Measurements from ENCODE around the gene TPCN2.
A peak's percentile ranks its signal among the peaks of the same experiment; 100 is the strongest.

The TPCN2 gene

DNA sequence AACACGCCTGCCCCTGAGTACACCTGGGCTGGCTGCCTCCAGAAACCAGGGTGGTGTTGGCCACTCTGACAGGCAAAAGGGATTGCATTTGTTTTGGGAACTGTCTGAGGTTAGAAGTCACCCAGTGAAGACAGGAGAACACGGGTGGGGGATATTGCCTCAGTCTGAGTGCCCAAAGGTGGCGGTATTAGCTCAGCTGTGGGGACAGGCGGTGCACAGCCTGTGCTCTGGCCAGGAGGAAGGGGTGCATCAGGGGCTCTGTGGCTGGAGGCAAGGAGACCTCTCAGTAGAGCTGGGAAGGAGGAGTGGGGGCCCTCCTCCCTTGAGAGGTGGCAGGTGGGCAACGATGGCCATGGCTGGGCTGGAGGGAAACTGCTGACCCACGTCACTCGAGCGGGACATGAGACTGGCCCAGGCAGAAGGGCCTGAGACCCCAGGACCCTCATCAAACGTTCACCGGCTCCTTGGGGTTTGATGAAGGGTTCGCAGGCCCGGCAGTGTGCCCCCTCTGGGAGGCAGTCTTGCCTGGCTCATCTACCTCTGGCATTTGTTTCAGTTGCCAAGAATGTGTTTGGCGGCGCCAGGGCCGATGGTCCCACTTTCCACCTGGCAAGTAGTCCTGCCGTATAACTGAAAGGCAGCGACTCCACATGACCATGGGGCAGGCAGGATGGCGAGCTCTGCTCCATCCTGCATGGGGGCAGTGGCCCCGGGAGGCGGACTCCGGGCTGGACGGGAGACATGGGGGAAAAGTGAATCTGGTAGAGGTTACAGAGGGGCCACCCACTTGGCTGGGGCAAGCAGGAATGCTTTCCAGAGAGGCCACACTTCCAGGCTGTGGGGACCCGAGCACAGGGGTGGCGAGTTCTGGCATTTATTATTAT lies 54.2 kb downstream of the TPCN2 start:
- no peak for ATAC-seq (ENCODE audit: insufficient read depth, low read depth)
- Histone ChIP-seq H4K20me1 (ENCODE audit: insufficient read depth, low read length) (peaks cover 26% of the 10 kb centered on the region), H3K9ac (ENCODE audit: low read depth, low read length) (no peak overlapping the region), H3K9me3 (ENCODE audit: insufficient read depth, low read length, severe bottlenecking) (no peaks in the 10 kb centered on the region), H2AFZ (ENCODE audit: low read depth, low read length) (no peak overlapping the region), H3K4me2 (ENCODE audit: insufficient read depth, low read length) (no peak overlapping the region), H3K36me3 (ENCODE audit: insufficient read depth, low read length) (no peaks in the 10 kb centered on the region), H3K27ac (ENCODE audit: low read length) (no peak overlapping the region), H3K79me2 (ENCODE audit: insufficient read depth, low read length) (no peaks in the 10 kb centered on the region), H3K4me3 (ENCODE audit: low read depth in 1 of 2, low read length in 2 of 2) (no peak overlapping the region), H3K4me1 (ENCODE audit: insufficient read depth, low read length) (peaks cover 14% of the 10 kb centered on the region), H3K27me3 (ENCODE audit: insufficient read depth, low read length, poor library complexity) (no peaks in the 10 kb centered on the region)
- TF ChIP-seq, protein P1, sequence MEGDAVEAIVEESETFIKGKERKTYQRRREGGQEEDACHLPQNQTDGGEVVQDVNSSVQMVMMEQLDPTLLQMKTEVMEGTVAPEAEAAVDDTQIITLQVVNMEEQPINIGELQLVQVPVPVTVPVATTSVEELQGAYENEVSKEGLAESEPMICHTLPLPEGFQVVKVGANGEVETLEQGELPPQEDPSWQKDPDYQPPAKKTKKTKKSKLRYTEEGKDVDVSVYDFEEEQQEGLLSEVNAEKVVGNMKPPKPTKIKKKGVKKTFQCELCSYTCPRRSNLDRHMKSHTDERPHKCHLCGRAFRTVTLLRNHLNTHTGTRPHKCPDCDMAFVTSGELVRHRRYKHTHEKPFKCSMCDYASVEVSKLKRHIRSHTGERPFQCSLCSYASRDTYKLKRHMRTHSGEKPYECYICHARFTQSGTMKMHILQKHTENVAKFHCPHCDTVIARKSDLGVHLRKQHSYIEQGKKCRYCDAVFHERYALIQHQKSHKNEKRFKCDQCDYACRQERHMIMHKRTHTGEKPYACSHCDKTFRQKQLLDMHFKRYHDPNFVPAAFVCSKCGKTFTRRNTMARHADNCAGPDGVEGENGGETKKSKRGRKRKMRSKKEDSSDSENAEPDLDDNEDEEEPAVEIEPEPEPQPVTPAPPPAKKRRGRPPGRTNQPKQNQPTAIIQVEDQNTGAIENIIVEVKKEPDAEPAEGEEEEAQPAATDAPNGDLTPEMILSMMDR (IDR thresholded peaks at IDR 0.05; ENCODE audit: borderline replicate concordance, extremely low read depth, low read length, poor library complexity, severe bottlenecking): peak; percentile 5
- TF ChIP-seq EZH2 (IDR thresholded peaks at IDR 0.05; ENCODE audit: borderline replicate concordance, low read depth, low read length, severe bottlenecking): no peak
- DNase-seq: no peak

DNA sequence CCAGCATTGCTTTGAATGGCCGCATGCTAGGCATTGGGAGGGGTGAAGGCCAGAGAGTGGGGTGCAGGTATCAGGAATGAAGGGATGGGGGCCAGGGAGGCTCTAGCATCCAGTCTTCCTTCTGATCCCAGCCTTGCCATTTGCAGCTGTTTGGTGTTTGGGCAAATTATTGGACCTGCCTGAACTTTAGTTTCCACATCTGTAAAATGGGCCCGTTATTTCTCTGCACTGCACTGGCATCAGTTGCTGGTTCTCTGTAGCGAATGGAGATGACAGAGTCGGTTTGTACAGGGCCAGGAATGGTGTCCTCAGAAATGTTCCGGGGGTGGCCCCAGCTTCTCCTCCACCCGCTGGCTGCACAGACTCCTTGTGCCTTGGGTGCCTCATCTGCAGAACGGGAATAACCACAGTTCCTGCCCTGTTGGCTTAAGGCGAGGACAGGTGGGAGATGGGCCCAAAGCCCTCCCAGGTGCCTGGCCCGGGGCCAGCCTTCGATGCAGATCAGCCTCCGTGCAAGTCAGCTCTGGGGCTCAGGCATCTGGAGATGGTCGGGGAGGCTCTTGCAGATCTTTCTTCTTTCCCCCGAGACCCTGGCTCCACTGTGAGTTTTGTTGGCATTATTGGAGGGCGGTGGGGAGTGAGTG lies 55.6 kb downstream of the TPCN2 start:
- no peak overlapping the region for H3K27ac ChIP-seq (ENCODE audit: low read length)
- no peak overlapping the region for H3K4me2 ChIP-seq (ENCODE audit: insufficient read depth, low read length)
- peaks cover 26% of the 10 kb centered on the region for H4K20me1 ChIP-seq (ENCODE audit: insufficient read depth, low read length)
- H3K27me3 ChIP-seq (ENCODE audit: insufficient read depth, low read length, poor library complexity): no peaks in the 10 kb centered on the region
- H3K4me3 ChIP-seq (ENCODE audit: low read depth in 1 of 2, low read length in 2 of 2): no peak overlapping the region
- no peaks in the 10 kb centered on the region for H3K79me2 ChIP-seq (ENCODE audit: insufficient read depth, low read length)
- DNase-seq: no peak
- no peaks in the 10 kb centered on the region for H3K36me3 ChIP-seq (ENCODE audit: insufficient read depth, low read length)
- H2AFZ ChIP-seq (ENCODE audit: low read depth, low read length): no peak overlapping the region
- peaks cover 9% of the 10 kb centered on the region for H3K4me1 ChIP-seq (ENCODE audit: insufficient read depth, low read length)
- no peak overlapping the region for H3K9ac ChIP-seq (ENCODE audit: low read depth, low read length)
- TF ChIP-seq, protein P1 (IDR thresholded peaks at IDR 0.05; ENCODE audit: borderline replicate concordance, extremely low read depth, low read length, poor library complexity, severe bottlenecking): no peak
- no peak for TF ChIP-seq EZH2 (IDR thresholded peaks at IDR 0.05; ENCODE audit: borderline replicate concordance, low read depth, low read length, severe bottlenecking)
- no peaks in the 10 kb centered on the region for H3K9me3 ChIP-seq (ENCODE audit: insufficient read depth, low read length, severe bottlenecking)
- no peak for ATAC-seq (ENCODE audit: insufficient read depth, low read depth)

DNA sequence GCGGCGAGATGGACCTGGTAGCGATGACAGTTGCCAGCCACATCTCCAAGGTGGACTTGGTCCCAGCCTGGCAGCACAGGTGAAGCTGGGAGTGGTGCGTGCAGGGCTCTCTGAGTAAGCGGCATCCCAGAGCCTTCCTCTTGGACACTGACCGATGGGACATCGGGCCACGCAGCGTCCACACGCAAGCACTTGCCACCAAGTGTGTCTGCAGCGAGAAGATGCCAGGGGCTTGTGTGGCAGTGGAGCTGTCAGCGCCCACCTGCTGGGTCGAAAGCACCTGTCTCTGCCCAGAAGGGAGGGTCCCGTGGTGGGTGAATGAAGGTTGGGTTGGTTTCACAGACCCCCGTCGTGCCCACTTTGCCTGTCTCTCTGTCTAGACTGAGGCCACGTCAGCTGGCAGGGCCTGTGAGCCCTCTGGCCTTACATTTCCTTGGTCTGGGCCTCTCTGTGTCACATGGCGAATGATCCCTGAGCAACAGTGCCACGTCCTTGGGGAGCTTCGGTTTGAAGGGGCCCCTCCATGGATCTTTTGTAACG lies 56.2 kb downstream of the TPCN2 start:
- H3K4me2 ChIP-seq (ENCODE audit: insufficient read depth, low read length): no peak overlapping the region
- peaks cover 26% of the 10 kb centered on the region for H4K20me1 ChIP-seq (ENCODE audit: insufficient read depth, low read length)
- H3K9ac ChIP-seq (ENCODE audit: low read depth, low read length): no peak overlapping the region
- peaks cover 3% of the 10 kb centered on the region; the same call in 1 of the 2 replicates for H3K4me1 ChIP-seq (ENCODE audit: insufficient read depth, low read length)
- no peaks in the 10 kb centered on the region for H3K79me2 ChIP-seq (ENCODE audit: insufficient read depth, low read length)
- ATAC-seq (ENCODE audit: insufficient read depth, low read depth) (no peak), DNase-seq (no peak)
- TF ChIP-seq, protein P1 (IDR thresholded peaks at IDR 0.05; ENCODE audit: borderline replicate concordance, extremely low read depth, low read length, poor library complexity, severe bottlenecking): no peak
- no peak for TF ChIP-seq EZH2 (IDR thresholded peaks at IDR 0.05; ENCODE audit: borderline replicate concordance, low read depth, low read length, severe bottlenecking)
- H2AFZ ChIP-seq (ENCODE audit: low read depth, low read length): no peak overlapping the region
- no peak overlapping the region for H3K27ac ChIP-seq (ENCODE audit: low read length)
- H3K4me3 ChIP-seq (ENCODE audit: low read depth in 1 of 2, low read length in 2 of 2): no peak overlapping the region
- no peaks in the 10 kb centered on the region for H3K27me3 ChIP-seq (ENCODE audit: insufficient read depth, low read length, poor library complexity)
- no peaks in the 10 kb centered on the region for H3K36me3 ChIP-seq (ENCODE audit: insufficient read depth, low read length)
- no peaks in the 10 kb centered on the region for H3K9me3 ChIP-seq (ENCODE audit: insufficient read depth, low read length, severe bottlenecking)

All from DND-41 (cell line).